ENCODE results near the gene SH3RF1.

Gene SH3RF1

DNA sequence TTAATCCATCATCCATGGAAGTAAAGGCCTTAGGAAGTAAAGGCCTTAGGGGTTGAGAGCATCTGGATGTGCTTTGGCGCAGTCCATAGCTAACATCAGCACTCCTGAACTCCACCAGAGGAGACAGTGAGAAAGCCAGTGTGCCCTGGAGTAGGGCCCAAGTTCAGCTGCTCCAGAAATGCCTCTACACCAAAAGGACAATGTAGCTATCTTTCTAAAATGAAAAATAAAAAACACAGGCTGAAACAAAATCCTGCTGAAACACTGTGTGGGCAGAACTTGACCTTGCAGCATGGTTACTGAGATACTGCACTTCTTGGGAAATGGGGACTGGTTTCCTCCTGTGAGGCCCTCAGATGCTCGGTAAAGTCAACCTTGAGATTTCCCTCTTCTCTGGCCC, 29.3 kb downstream of the SH3RF1 start:
- no peak for DNase-seq (ENCODE audit: extremely low read depth, insufficient read length)
- Histone ChIP-seq H3K4me3 (replicated peaks; ENCODE audit: low read depth, low read length) (no peak overlapping the region), H3K27me3 (replicated peaks; ENCODE audit: control insufficient read depth, insufficient read depth, low read length) (no peaks in the 10 kb centered on the region), H3K36me3 (ENCODE audit: control insufficient read depth, insufficient read depth, low read length) (no peaks in the 10 kb centered on the region)
- TF ChIP-seq, protein P1, sequence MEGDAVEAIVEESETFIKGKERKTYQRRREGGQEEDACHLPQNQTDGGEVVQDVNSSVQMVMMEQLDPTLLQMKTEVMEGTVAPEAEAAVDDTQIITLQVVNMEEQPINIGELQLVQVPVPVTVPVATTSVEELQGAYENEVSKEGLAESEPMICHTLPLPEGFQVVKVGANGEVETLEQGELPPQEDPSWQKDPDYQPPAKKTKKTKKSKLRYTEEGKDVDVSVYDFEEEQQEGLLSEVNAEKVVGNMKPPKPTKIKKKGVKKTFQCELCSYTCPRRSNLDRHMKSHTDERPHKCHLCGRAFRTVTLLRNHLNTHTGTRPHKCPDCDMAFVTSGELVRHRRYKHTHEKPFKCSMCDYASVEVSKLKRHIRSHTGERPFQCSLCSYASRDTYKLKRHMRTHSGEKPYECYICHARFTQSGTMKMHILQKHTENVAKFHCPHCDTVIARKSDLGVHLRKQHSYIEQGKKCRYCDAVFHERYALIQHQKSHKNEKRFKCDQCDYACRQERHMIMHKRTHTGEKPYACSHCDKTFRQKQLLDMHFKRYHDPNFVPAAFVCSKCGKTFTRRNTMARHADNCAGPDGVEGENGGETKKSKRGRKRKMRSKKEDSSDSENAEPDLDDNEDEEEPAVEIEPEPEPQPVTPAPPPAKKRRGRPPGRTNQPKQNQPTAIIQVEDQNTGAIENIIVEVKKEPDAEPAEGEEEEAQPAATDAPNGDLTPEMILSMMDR (IDR thresholded peaks at IDR 0.05; ENCODE audit: insufficient read depth, low read length, poor library complexity, severe bottlenecking), result no peak

DNA sequence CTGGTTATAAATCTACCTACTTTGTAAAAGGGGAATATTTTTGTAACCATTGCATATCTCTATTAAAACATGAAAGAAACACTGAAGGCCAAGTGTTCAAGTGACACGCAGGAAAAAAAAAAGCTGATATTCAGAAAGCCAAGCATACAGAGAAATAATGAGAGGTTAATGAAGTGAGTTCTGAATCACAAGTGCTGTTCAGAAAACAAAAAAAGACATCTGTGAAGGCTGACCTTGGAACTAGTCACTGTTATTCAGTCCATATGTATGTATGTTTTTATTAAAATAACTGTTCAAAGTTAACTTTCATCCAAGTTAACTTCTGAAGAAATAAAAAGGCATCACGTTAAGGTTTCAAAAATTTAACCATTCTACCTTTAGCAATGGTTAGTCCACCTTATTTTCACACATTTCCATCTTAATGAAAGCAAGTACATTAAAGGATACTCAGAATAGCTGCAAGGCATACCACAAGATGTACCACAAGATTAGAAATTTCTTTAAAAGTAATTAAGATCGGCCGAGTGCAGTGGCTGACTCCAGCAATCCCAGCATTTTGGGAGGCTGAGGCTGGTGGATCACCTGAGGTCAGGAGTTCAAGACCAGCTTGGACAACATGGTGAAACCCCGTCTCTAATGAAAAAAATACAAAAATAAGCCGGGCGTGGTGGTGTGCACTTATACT, 31.4 kb downstream of the SH3RF1 start:
- H3K27me3 ChIP-seq (replicated peaks; ENCODE audit: control insufficient read depth, insufficient read depth, low read length), result no peaks in the 10 kb centered on the region

DNA sequence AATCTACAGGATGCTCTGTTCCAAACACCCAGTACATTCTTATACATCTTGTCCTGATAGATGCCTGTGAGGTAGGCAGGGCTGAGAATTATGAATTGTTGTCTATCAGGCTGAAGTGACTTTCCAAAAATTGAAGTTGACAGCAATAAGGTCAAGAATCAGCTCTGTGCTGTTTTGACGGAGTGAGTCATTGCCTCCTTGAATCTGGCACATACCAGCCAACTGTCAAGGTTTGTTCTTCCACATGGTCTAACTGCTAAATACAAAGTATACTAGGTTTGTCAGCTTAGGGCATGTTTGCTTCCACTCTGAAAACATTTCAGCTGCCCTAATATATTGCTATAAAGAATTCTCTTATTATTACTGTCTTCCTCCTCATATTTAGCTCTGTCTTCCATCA, 32.3 kb downstream of the SH3RF1 start:
- DNase-seq (ENCODE audit: extremely low read depth, insufficient read length), result no peak
- TF ChIP-seq, protein P1 (IDR thresholded peaks at IDR 0.05; ENCODE audit: insufficient read depth, low read length, poor library complexity, severe bottlenecking), result no peak
- no peaks in the 10 kb centered on the region for H3K36me3 ChIP-seq (ENCODE audit: control insufficient read depth, insufficient read depth, low read length)

More for the DNA sequence above, 31.4 kb downstream of the SH3RF1 start:
- TF ChIP-seq, protein P1 (IDR thresholded peaks at IDR 0.05; ENCODE audit: insufficient read depth, low read length, poor library complexity, severe bottlenecking), result no peak
- no peak for DNase-seq (ENCODE audit: extremely low read depth, insufficient read length)
- no peaks in the 10 kb centered on the region for H3K36me3 ChIP-seq (ENCODE audit: control insufficient read depth, insufficient read depth, low read length)
- H3K4me3 ChIP-seq (replicated peaks; ENCODE audit: low read depth, low read length), result no peak overlapping the region

DNA sequence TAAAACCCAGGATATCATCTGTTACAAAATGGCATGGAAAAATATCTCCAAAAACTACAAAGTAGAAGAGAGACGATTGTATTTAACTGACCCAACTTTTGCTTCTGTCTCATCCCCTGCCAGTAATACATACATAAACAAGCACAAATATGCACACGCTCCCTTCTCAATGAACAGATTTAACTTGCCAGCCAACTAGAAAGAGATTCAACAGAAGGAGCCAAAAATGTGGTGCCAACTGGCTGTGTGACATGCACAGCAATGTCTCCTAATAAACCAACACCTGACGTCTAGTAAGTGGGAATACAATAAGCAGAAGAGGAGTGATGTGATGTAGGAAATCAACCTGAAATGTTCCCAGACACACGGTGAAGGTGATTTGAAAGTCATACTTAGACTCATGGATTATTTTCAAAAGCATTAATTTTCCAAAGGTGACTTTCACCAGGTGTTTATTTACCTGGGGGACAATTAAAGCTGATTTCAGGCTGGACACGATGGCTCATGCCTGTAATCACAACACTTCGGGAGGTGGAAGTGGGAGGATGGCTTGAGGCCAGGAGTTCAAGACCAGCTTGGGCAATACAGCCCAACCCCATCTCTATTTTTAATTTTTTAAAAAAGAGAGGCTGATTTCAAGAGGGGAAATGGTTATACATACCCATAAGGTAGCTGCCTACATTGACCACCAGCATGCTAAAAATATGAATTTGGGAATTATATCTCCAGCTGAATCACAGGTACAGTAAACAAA, 33.7 kb downstream of the SH3RF1 start:
- no peak for DNase-seq (ENCODE audit: extremely low read depth, insufficient read length)
- Histone ChIP-seq H3K36me3 (ENCODE audit: control insufficient read depth, insufficient read depth, low read length) (no peaks in the 10 kb centered on the region), H3K27me3 (replicated peaks; ENCODE audit: control insufficient read depth, insufficient read depth, low read length) (no peaks in the 10 kb centered on the region), H3K4me3 (replicated peaks; ENCODE audit: low read depth, low read length) (no peak overlapping the region)
- TF ChIP-seq, protein P1 (IDR thresholded peaks at IDR 0.05; ENCODE audit: insufficient read depth, low read length, poor library complexity, severe bottlenecking), result no peak

More for the DNA sequence above, 32.3 kb downstream of the SH3RF1 start:
- H3K27me3 ChIP-seq (replicated peaks; ENCODE audit: control insufficient read depth, insufficient read depth, low read length), result no peaks in the 10 kb centered on the region
- no peak overlapping the region for H3K4me3 ChIP-seq (replicated peaks; ENCODE audit: low read depth, low read length)

DNA sequence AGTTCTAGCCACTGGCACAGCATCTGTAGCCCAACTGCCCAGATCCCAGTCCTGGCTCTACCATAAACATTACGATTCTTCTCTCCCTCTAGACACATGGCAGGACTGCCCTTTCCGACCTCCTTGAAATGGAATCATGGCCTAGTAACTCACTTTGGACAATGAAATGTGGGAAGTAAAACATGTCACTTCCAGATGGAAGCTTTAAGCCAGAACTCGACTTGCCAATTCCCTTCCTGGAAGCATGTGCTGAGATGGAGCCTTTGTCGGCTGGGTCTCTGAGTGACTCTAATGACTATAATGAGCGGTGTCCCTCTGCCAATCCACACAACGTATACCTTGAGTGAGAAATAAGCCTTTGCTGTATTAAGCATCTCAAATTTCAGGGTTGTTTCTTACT, 34.7 kb downstream of the SH3RF1 start:
- no peak overlapping the region for H3K4me3 ChIP-seq (replicated peaks; ENCODE audit: low read depth, low read length)
- DNase-seq (ENCODE audit: extremely low read depth, insufficient read length), result no peak
- no peaks in the 10 kb centered on the region for H3K36me3 ChIP-seq (ENCODE audit: control insufficient read depth, insufficient read depth, low read length)
- TF ChIP-seq, protein P1 (IDR thresholded peaks at IDR 0.05; ENCODE audit: insufficient read depth, low read length, poor library complexity, severe bottlenecking), result no peak
- H3K27me3 ChIP-seq (replicated peaks; ENCODE audit: control insufficient read depth, insufficient read depth, low read length), result no peaks in the 10 kb centered on the region
